Keratinocyte (primary cell): Measurements from ENCODE around the gene WDR49. TPM values are rescaled to one million over a fixed set of nuclear protein-coding genes. Genes with fewer than 3 reads are reported as not detected.
"Not testable (repeated sequence)": the region's sequence is repeated elsewhere in the genome, so short reads cannot be mapped to it uniquely, and the experiment has no call there.

Source experiments
- DNase-seq: peaks from one replicate; pipeline ENCODE4 v3.0.0-alpha.2; 2011; ENCODE audit warnings: low read depth, missing footprints, low spot score
- FAIRE-seq: peaks from 2 replicates; lab custom pipeline; 2011; peaks lifted over from hg19 to GRCh38; lab: Jason Lieb, UNC
- H2AFZ ChIP-seq: 2 replicates; pipeline ENCODE4 v1.6.0; 2012; ENCODE audit warnings: low read length, control low read depth, inconsistent platforms; ENCODE audit not compliant: control insufficient read depth
- H3K27ac ChIP-seq: 2 replicates; pipeline ENCODE4 v1.5.1; 2011; ENCODE audit warnings: low read length; ENCODE audit not compliant: control insufficient read depth, insufficient read depth
- H3K27me3 ChIP-seq: 3 replicates; pipeline ENCODE4 v1.6.0; 2011; ENCODE audit warnings: low read length; ENCODE audit not compliant: control insufficient read depth, insufficient read depth; ENCODE audit errors: extremely low read depth
- H3K36me3 ChIP-seq, 2 experiments: 2 replicates in 1 of 2; 3 replicates in 1 of 2; pipeline ENCODE4 v1.5.1; 2011; ENCODE audit warnings: low read length in 2 of 2, mild to moderate bottlenecking in 1 of 2; ENCODE audit not compliant: control insufficient read depth in 2 of 2, insufficient read depth in 2 of 2; ENCODE audit errors: extremely low read depth in 1 of 2
- H3K4me1 ChIP-seq: 3 replicates; pipeline ENCODE4 v1.5.1; 2011; ENCODE audit warnings: low read length; ENCODE audit not compliant: control insufficient read depth, insufficient read depth; ENCODE audit errors: extremely low read depth
- H3K4me2 ChIP-seq: 3 replicates; pipeline ENCODE4 v1.6.0; 2011; ENCODE audit warnings: low read depth, low read length; ENCODE audit not compliant: control insufficient read depth, insufficient read depth; ENCODE audit errors: extremely low read depth
- H3K4me3 ChIP-seq, 3 experiments: fragments of 200-600 bp in 1 of 3; sonication (generic) in 1 of 3; 2 replicates in 2 of 3; 3 replicates in 1 of 3; pipeline ENCODE4 v1.5.1; 2011 to 2016; ENCODE audit warnings: low read length in 3 of 3, mild to moderate bottlenecking in 3 of 3, control low read depth in 2 of 3, inconsistent platforms in 1 of 3, low read depth in 1 of 3, mixed read lengths in 1 of 3, mixed run types in 1 of 3, moderate library complexity in 1 of 3; ENCODE audit not compliant: control insufficient read depth in 2 of 3, insufficient read depth in 2 of 3; ENCODE audit errors: extremely low read depth in 1 of 3
- H3K79me2 ChIP-seq: 2 replicates; pipeline ENCODE4 v1.6.0; 2012; ENCODE audit warnings: low read length; ENCODE audit not compliant: control insufficient read depth, insufficient read depth
- H3K9ac ChIP-seq: 3 replicates; pipeline ENCODE4 v1.6.0; 2011; ENCODE audit warnings: low read length; ENCODE audit not compliant: control insufficient read depth, insufficient read depth; ENCODE audit errors: extremely low read depth
- H3K9me1 ChIP-seq: 3 replicates; pipeline ENCODE4 v1.6.0; 2011; ENCODE audit warnings: low read length; ENCODE audit not compliant: control insufficient read depth, insufficient read depth; ENCODE audit errors: extremely low read depth
- H3K9me3 ChIP-seq: 2 replicates; pipeline ENCODE4 v1.5.1; 2012; ENCODE audit warnings: low read depth, low read length; ENCODE audit not compliant: control insufficient read depth
- H4K20me1 ChIP-seq: 3 replicates; pipeline ENCODE4 v1.6.0; 2011; ENCODE audit warnings: low read length; ENCODE audit not compliant: control insufficient read depth, insufficient read depth; ENCODE audit errors: extremely low read depth
- CTCF ChIP-seq, 3 experiments: IDR thresholded peaks in 1 of 3; conservative IDR thresholded peaks in 1 of 3; optimal IDR thresholded peaks in 1 of 3; 2 replicates in 2 of 3; 3 replicates in 1 of 3; pipeline versions ENCODE3 to v1.5.1; 2011; ENCODE audit warnings: low read length in 3 of 3, mild to moderate bottlenecking in 3 of 3, moderate library complexity in 2 of 3, control low read depth in 1 of 3, inconsistent platforms in 1 of 3; ENCODE audit not compliant: insufficient read depth in 2 of 3; ENCODE audit errors: extremely low read depth in 1 of 3
- EZH2 ChIP-seq: IDR thresholded peaks from one replicate; pipeline ENCODE4 v1.6.1; 2012; ENCODE audit warnings: inconsistent platforms, mild to moderate bottlenecking, low read length, moderate library complexity
- dilution Hi-C: fragments of 300-500 bp; cut with MboI; formaldehyde crosslinking; loops from one replicate; pipeline ENCODE4 v1.7.0; 2020; ENCODE audit warnings: low sequenced_read_pairs; ENCODE audit not compliant: extremely low pct_ligation_motif_present
- polyA plus RNA-seq, 5 experiments: library from polyadenylated mRNA; depleted of rRNA in 3 of 5; stranded (reverse) in 3 of 5; stranded (forward) in 1 of 5; unstranded in 1 of 5; fragments of >200 nt; gene quantifications; 1 replicate in 1 of 5; 2 replicates in 3 of 5; 3 replicates in 1 of 5; pipeline versions ENCODE4 v1.2.1 to v1.2.3, GENCODE V29; 2011 to 2012; ENCODE audit warnings: missing spikeins in 2 of 5, low read depth in 1 of 5, low replicate concordance in 1 of 5

Gene WDR49
- polyA plus RNA-seq, 1 donor (not counting 4 experiments of a cell fraction or from before 2014, with no cell fraction given): not detected

GRCh38 chr3:167615030-167615429 lies 38.7 kb downstream of the WDR49 start:
- H3K36me3 ChIP-seq: no peaks in the 10 kb centered on the region
- H3K4me2 ChIP-seq: no peak overlapping the region
- no peak for FAIRE-seq
- no peaks in the 10 kb centered on the region for H4K20me1 ChIP-seq
- H3K4me1 ChIP-seq: no peaks in the 10 kb centered on the region
- H3K9me3 ChIP-seq: no peaks in the 10 kb centered on the region
- no peaks in the 10 kb centered on the region for H3K79me2 ChIP-seq
- H3K4me3 ChIP-seq: no peak overlapping the region
- no peaks in the 10 kb centered on the region for H3K27me3 ChIP-seq
- dilution Hi-C loops: no loop called here
- H3K9ac ChIP-seq: no peak overlapping the region
- TF ChIP-seq EZH2 (no peak), CTCF (optimal IDR thresholded peaks at IDR 0.05 in 1 of 3, IDR thresholded peaks at IDR 0.05 in 1 of 3, conservative IDR thresholded peaks at IDR 0.05 in 1 of 3; ENCODE audit: extremely low read depth in 1 of 3, insufficient read depth in 2 of 3, low read length in 3 of 3) (no peak)
- no peaks in the 10 kb centered on the region for H3K9me1 ChIP-seq
- no peak overlapping the region for H2AFZ ChIP-seq
- no peak overlapping the region for H3K27ac ChIP-seq
- no peak for DNase-seq

- H3K27ac ChIP-seq, H4K20me1 ChIP-seq, H3K4me1 ChIP-seq, H3K79me2 ChIP-seq, H3K4me3 ChIP-seq, H3K36me3 ChIP-seq, H2AFZ ChIP-seq, H3K27me3 ChIP-seq, H3K9me1 ChIP-seq, H3K9ac ChIP-seq, H3K4me2 ChIP-seq, H3K9me3 ChIP-seq, dilution Hi-C loops, DNase-seq, FAIRE-seq: not testable (repeated sequence)
Observed at GRCh38 chr3:167614196-167614595, 39.5 kb downstream of the WDR49 start.

DNA sequence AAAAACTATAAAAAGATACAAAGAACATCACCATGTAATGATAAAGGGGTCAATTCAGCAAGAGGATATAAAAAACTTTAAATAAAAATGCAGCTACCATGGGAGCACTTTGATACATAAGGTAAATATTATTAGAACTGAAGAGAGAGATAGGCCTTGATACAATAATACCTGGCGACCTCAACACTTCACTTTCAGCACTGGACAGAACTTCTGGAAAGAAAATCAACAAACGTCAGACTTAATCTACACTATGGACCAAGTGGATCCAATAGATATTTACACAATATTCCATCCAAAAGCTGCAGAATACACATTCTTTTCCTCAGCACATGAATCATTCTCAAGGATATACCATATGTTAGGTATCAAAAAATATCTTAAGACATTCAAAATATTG lies 42.0 kb downstream of the WDR49 start:
- TF ChIP-seq CTCF (optimal IDR thresholded peaks at IDR 0.05 in 1 of 3, IDR thresholded peaks at IDR 0.05 in 1 of 3, conservative IDR thresholded peaks at IDR 0.05 in 1 of 3; ENCODE audit: extremely low read depth in 1 of 3, insufficient read depth in 2 of 3, low read length in 3 of 3) (no peak), EZH2 (no peak)
- Histone ChIP-seq H3K27ac (no peak overlapping the region), H3K27me3 (no peaks in the 10 kb centered on the region), H3K4me2 (no peak overlapping the region), H3K9ac (no peak overlapping the region), H3K9me1 (no peaks in the 10 kb centered on the region), H3K36me3 (no peaks in the 10 kb centered on the region), H3K9me3 (no peaks in the 10 kb centered on the region), H3K4me3 (no peak overlapping the region), H3K4me1 (no peaks in the 10 kb centered on the region), H4K20me1 (no peaks in the 10 kb centered on the region), H3K79me2 (no peaks in the 10 kb centered on the region), H2AFZ (no peak overlapping the region)
- DNase-seq (no peak), FAIRE-seq (no peak)
- dilution Hi-C loops: no loop called here
